Peyer's patch (tissue), 4 donors: Measurements from ENCODE around the gene ACTL8.

ENCODE experiments used
- CTCF ChIP-seq, 6 experiments: fragments of 450-650 bp in 4 of 6; fragments of 200-600 bp in 2 of 6; sonication (generic) in 1 of 6; IDR thresholded peaks; one replicate each; pipeline ENCODE4 v1.5.1; 2017 to 2019; ENCODE audit warnings: antibody characterized with exemption in 6 of 6, mild to moderate bottlenecking in 3 of 6, moderate library complexity in 1 of 6
- POLR2A ChIP-seq, 2 donors: fragments of 450-650 bp; IDR thresholded peaks; one replicate each; pipeline ENCODE4 v1.5.1; 2017; ENCODE audit warnings: antibody characterized with exemption in 2 of 2, mild to moderate bottlenecking in 2 of 2, moderate library complexity in 2 of 2

DNA sequence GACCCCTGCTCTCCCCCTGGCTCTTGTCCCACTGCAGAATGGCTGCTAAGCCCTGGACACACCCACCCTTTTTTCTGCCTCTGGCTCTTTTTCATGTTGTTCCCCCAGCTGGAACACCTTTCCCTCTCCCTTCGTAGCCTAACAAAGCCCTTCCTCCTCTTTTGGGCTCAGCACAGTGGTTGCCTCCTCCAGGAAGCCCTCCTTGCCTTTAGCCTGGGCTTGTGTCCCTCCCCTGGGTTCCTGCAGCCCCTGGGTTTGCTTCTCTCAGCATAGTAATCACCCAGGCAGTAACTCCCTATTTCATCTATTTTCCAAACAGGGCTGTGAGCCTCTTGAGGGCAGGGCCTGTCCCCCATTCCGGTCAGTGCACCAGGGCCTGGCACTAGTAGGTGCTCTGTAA, 19.8 kb upstream of the ACTL8 start:
- TF ChIP-seq CTCF (IDR thresholded peaks at IDR 0.05) (no peak), POLR2A (IDR thresholded peaks at IDR 0.05) (no peak)
